Kidney glomerular epithelial cell (primary cell): ENCODE data around the gene ADAMTS17.
"Not testable (repeated sequence)": the region's sequence is repeated elsewhere in the genome, so short reads cannot be mapped to it uniquely, and the experiment has no call there.

Source experiments
- DNase-seq: peaks from one replicate; lab custom pipeline; 2025; lab: John Stamatoyannopoulos, UW

Gene ADAMTS17

DNA sequence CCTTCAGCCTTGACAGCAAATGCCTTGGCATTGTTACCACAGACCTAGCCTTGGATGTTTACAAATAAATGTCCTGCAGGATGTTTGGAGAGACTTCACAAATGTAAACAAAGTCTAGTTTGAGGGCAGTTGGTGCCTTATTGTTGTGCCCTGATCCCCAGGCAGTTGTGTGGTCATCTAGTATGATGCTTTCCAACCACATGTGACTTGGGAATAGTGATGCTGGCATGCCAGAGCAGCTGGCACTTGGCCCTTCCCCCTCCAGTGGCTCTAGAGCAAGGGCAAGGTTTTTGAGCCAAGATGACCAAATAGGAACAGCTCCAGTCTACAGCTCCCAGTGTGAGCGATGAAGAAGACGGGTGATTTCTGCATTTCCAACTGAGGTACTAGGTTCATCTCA is 258.2 kb downstream of the ADAMTS17 start:
- no peak for DNase-seq

DNA sequence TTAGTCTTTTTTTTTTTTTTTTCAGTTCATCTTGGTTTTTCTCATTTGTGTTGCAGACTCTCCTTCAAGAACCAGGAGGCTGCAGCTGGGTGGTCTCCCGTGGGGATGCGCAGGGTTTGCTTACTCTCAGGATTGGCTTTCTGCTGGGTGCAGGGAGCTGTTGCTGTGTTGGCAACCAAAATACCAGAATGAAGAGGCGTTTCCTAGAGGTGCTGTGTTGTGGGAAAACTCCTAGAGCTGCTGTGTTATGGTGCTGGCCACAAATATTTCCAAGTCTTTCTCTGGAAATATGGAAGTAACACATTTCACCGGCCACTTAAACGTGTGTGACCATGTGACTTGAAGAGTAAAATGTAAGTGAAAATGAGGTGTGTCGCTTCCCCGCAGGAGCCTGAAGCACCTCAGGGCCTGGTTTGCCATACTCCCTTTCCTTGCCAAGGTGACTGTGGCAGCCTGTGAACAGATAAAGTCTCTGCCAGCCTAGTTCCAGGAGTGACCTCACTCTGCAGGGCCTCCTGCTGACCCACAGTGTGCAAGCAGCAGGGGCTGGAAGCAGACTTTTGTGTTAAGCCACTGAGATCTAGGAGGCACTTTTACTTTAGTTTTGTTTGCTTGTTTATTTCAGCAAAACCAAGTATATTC is 258.9 kb downstream of the ADAMTS17 start:
- DNase-seq: no peak

DNA sequence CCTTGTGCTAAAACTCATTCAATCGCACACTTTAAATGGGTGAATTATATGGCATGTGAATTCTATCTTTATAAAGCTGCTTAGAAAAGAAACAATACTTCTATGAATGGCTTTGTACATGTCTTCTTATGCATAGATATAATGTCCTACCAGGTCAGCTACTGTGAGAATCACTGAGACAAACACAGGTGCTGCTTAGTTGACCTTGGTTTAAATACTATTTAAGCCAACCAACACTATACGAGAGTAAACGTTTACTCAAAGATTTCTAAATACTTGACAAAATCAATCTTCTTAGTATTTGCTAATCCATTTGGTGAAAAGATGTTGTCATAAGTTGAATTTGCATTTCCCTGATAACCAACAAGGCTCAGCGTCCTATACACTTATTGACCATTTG is 260.3 kb downstream of the ADAMTS17 start:
- no peak for DNase-seq

DNA sequence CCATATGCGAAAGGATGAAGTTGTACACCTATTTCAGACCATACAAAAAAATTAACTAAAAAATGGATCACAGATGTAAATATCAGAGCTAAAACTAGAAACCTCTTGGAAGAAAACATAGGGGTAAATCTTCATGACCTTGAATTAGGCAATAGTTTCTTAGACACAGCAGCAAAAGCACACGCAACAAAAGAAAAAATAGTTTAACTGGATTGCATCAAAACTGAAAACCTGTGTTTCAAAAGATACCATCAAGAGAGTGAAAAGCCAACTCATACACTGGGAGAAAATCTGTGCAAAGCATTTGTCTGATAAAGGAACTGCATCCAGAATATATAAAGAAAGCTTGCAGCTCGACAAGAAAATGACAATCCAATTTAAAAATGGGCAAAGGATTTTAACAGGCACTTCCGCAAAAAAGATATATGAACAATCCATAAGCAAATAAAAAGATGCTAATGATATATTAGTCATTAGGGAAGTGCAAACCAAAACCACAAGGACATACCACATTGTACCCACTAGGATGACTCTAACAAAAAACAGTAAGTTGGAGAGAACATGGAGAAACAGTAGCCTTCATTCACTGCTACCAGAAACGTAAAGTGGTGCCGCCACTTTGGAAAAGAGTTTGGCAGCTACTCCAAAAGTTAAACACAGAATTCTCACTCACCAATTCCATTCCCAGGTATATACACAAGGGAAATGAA is 263.1 kb downstream of the ADAMTS17 start:
- DNase-seq: no peak

DNA sequence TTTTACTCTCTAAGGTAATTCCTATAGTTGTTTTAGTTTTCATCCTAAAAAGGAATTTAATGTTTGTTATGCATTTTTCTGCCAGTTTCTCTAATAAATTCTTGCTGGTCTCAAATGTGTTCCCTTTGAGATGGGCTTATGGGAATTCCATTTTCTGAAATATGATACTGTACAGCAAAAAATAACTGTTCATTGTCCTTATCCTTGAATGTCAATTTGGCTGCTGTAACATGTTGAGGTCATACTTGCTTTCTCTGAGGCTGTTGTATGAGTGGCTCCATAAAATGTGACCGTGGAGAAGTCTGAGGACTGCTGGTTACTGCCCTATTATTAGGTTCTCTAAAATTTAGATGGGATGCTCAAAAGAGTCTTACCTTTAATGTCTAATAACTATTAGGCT is 266.5 kb downstream of the ADAMTS17 start:
- DNase-seq: no peak

DNA sequence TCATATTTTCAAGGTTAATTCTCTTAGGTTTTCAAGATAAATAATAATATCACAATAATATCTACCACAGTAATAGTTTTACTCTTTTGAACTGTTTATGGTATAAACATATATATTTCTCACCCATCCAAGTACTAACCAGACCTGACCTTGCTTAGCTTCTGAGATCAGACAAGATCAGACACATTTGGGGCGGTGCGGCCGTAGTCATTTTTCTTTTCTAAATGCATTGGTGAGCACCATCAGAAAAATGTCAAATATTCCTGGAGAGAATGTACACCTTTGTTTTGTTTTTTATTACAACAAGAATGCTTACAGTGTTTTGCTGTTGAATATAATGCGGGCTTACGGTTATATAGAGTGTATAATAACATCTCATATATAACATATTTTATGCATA is 267.8 kb downstream of the ADAMTS17 start:
- DNase-seq: no peak

DNA sequence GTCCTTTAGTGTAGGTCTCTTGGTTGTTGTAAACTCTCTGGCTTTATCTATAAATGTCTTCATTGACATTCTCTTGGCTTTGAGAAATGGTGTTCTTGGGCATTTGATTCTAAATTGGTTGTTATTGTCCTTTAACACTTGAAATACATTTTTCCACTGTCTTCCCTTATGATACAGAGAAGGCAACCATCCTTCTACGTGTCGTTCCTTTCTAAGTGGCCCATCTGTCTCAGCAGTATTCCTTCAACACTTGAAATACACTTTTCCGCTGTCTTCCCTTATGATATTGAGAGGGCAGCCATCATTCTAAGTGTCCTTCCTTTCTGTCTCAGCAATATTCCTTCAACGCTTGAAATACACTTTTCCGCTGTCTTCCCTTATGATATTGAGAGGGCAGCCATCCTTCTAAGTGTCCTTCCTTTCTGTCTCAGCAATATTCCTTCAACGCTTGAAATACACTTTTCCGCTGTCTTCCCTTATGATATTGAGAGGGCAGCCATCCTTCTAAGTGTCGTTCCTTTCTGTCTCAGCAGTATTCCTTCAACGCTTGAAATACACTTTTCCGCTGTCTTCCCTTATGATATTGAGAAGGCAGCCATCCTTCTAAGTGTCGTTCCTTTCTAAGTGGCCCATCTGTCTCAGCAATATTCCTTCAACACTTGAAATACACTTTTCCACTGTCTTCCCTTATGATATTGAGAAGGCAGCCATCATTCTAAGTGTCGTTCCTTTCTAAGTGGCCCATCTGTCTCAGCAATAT is 275.1 kb downstream of the ADAMTS17 start:
- DNase-seq: not testable (repeated sequence)

DNA sequence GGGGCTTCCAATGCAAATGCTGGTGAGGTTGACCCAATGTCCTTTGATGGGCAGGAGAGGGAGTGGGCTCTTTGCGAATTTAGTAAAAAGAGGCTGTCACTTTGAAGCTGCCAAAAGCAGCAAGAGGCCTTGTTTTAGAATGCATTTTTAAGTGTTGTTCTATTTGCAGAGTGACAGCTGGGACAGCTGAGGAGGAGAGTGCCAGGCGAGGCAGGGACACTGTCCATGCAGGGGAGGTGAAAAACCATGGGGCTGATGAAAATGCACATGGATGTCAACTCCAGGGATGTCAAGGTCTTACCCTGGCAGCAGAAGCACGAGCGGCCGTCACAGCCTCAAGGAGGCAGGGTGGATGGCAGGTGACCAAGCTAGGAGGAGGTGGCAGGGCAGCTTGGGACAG is 279.8 kb downstream of the ADAMTS17 start:
- DNase-seq: no peak

DNA sequence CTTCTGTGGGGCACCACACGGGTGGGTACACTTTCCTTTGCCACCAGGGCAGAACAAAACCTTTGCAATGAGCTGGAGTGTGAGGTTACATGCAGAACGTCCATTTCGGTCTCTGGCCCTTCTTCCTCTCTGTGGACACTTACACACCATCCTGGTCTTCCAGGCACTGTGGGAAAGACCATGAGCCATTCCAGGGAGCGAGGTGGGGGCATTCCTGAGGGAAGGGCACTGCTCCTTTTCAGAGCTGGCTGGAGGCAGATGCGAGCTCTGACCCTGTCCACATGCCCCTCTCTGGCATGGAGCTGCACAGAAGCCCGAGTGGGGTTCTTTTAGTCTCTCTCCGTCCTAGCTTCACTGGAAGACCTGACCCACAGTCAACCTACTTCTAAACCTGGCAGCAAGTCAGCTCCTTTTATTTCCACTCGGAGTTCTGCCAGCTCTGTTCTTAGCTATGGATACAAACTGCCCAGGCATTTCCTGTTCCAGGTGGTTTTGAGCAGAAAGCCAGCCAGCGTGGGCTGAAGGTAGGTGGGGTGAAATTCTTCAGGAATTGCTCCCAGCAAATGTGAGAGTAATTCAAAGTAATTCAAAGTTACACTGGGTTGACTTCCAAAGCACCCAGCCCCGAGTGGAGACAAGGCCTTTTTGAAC is 281.4 kb downstream of the ADAMTS17 start:
- peak; percentile 17 for DNase-seq

DNA sequence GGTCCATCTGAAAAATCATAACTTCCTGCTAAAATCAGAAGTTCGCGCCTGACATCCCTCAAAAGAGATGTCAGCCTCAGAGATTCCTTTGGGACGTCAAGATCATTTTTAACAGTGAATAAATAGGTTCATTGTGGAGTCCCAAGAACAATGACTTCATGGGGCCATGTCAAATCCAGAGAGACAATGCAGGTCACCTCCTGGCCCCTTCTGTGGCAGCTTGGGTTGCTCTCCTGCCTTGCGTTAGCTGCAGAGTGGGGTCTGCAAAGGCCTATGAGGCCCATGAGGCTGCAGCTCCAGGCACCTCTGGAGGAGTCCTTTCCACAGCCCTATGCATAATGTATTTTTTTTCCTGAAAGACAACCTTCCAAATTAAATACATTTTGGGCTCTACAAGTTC is 282.3 kb downstream of the ADAMTS17 start:
- DNase-seq: no peak

DNA sequence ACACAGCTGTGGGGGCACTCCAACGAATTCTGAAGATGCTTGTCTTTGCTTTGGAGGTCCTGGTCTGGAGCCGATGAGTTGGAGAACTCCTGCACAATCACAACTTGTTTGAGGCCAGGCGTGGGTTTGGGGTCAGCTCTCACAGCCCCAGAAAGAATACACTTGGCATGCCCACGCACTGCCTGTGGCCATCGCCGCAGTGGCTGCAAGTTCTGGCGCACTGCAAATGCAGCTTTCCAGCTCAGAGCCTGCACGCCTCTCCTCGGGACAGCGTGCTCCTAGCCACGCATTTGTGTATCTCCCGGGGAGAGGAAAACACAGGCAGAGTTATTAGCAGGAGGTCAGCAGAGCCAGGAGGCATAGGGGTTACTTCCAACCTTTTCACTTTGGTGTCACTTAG is 282.7 kb downstream of the ADAMTS17 start:
- no peak for DNase-seq

DNA sequence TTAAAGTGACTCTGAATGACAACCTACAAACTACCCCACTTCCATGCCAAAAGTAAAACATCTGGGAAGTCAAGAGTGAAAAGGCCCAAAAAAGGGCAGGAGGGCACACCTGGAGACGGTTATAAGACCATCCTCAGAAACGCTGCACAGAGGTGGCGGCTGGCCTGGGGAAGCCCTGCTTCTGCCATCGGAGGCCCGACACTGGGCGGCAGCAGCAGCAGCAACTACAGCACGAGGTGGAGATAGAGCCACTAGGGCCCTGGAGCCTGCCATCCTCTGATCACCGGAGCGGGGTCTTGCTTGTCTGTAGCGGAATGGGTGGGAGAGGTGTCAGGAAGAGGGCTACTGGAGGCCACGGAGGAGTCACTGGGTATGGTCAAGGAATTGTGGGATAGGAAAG is 283.3 kb downstream of the ADAMTS17 start:
- DNase-seq: no peak

DNA sequence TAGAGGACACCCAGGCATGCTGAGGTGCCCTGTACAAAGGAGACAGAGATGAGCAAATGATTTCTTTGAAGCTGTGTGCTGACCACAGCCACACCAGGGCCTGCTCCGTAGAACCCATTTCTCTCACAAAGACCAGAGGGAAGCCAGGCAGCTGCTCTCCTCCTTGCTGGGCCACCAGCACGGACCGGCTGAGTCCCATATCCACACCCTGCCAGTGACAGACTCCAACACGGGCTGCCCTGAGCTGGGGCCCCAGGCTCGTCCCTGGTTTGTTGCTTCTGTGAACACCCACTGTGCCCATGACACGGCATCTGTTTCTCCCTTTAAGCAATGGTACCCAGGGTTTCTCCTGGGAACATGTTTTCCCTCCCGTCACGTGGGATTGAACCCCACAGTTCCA is 284.5 kb downstream of the ADAMTS17 start:
- no peak for DNase-seq

DNA sequence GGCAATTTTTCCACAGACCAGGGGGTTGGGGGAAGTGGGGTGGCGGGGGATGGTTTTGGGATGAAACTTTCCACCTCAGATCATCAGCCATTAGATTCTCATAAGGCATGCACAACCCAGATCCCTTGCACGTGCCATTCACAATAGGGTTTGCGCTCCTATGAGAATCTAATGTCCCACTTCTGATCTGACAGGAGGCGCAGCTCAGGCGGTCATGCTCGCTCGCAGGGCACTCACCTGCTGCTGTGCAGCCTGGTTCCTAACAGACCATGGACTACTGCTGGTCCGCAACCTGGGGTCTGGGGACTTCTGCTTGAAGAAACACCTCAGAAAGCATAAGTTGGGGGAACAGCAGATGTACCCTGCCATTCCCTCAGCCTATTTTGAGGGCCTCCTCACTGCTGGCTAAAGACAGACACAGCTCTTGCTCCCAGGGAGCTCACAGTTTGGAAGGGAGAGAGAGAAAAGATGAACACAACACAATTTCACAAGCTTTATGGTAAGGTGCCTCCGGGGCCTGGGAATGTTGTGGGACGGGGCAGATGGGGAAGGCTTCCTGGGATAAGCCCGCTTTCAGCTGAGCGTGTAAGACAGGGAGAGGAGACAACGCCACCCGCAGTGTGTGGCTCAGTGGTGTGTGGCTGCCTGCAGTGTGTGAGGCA is 285.2 kb downstream of the ADAMTS17 start:
- DNase-seq: no peak

DNA sequence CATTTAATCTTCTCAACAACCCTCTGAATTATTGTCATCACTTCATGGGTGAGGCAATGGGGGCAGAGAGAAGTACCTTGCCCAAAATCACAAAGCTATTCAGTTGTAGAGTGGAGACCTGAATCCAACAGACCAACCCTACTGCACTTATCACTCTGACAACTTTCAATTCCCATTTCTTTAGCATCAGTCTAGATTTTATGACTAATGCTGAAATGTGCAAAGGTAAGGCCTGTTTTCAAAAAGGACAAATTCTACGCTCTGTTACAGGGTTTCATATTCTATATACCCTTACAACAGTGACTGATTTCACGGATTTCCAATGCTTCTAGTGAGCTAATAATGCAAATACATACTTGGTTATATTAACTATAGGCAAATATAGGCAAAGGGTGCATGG is 286.0 kb downstream of the ADAMTS17 start:
- no peak for DNase-seq

DNA sequence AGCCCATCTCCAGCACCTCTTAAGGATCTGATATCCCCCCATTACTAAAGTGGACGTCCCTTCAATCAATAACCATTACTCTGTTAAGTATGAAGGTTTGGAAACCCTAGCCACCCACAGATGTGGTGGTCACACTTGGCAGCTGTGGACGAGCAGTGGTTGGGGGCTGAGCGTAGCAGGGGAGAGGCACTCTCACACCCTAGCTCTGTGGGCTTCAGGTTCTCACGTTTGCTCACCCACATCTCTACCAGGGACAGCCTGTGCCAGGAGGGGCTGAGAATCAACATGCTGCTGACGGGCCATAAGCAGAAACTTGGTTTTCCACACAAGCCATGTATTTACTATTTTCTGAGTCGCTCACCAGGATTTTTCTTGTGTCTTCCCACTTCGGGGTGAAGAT is 287.2 kb downstream of the ADAMTS17 start:
- DNase-seq: no peak

DNA sequence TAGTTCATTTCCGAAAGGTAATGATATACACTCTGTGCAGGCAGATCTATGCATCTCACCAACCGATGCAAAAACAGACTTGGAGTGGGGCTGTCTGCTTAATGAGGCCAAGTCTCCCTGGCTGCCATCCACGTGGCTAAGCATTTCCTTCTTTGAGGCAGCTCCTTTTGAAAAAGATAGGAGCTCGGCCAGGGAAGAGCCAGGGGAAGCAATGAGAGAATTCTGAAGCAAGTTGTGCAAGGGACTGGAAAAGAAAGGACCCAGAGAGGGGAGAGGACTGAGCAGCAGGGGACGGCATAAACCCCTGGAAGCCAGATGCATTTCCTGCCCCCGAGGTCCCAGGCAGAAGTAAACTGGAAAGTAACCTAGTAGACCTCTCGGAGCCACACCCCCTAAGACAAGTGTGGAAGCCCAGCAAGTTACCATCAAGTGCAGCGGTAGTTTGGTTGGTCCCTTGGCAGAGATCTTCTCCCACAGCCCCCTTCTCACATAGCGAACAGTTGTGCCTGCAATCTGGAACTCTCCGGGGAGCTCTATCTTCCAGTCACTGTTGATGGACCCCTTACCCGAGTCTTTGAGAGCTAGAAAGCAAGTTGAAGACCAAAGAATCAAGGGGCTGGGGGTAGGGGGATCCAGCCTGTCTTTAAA is 288.2 kb downstream of the ADAMTS17 start:
- no peak for DNase-seq

DNA sequence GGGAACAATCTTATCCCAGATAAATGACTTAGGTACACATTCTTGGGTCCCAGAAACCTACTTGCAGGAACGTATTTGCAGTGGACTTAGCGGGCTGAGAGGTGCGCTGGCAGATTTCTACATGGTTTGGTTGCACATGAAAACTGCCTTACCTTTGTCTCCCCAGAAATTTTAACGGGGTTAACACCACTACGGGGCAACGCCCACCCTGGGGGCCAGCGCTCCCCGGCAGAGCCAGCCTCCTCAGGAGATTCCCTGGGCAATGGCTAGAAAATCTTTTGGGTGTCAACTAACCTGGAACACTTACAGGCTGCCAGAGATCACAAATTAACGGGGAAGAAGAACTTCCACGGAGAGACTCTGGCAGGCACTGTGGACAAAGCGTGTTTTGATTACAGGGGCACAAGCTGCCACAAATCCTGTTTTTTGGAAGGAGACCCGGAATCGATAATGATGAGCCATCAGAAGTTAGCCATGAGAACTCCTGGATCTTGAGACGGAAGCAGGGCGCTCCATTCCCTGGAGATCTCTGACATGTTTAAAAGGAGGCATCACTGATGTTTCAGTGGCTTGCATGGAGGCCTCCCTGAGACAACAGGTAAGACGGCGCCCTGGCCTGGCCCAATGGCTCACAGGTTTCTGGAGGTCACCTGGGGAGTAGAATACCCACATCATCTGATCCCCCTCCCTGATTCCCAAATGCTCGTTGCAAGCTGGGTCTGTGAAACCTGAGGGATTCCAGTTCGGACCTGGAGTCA is 288.9 kb downstream of the ADAMTS17 start:
- DNase-seq: no peak

DNA sequence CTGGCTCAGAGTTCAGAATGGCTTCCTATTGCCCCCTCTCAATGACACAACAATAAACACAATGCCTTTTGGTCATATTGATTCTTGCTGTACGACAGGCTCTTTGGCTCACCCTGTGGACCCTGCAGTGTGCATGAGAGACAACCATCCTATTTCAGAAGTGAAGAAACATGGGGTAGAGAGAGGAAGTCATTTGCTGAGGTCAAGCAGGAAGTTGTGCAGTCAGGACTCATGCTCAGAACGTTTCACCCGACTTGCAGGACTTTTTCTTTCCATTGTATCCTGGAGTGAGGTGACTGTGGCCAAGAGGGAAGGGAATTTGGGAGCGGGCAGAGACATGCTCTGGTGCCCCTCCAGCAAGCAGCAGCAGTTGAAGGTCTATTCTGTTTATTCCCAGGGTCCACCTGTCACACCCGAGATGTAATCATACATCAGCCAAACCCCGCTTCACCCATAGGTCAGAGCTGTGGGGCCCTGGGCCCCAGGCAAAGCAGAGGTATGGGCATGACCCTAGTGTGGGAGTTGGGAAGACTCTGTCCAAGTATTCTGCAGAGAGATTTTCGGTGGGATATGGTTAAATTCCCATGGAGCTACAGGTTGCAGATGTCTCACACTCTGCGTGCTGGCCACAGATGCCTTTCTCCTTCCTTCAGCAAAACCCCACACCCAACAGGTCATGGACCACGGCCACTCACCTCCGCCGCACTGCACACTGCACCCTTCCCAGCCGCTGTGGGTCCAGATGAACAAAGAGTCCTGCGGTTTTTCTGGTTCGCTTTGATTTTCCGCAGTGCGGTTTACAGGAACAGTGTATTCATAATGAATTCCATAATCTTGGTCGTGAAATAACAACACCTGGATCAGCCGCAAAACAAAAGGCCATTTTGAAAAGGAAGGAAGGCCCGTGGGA is 290.6 kb downstream of the ADAMTS17 start:
- no peak for DNase-seq
